IMR-90 (cell line): Measurements from ENCODE around the gene RNF224.

Experiments
- CEBPB ChIP-seq: IDR thresholded peaks from 2 replicates; pipeline ENCODE4 v1.6.1; 2012; ENCODE audit warnings: low read depth, low read length, improper control_type of control experiment
- MAZ ChIP-seq: IDR thresholded peaks from 2 replicates; pipeline ENCODE4 v1.6.1; 2012; ENCODE audit warnings: low read depth, mild to moderate bottlenecking, low read length, improper control_type of control experiment, moderate library complexity, borderline replicate concordance
- MXI1 ChIP-seq: IDR thresholded peaks from 2 replicates; pipeline ENCODE4 v1.6.1; 2012; ENCODE audit warnings: low read depth, mild to moderate bottlenecking, low read length, moderate library complexity, borderline replicate concordance
- POLR2A ChIP-seq: IDR thresholded peaks from 2 replicates; pipeline ENCODE4 v1.6.1; 2012; ENCODE audit warnings: mild to moderate bottlenecking, low read depth, low read length
- RCOR1 ChIP-seq: IDR thresholded peaks from 2 replicates; pipeline ENCODE4 v1.6.1; 2012; ENCODE audit warnings: mild to moderate bottlenecking, low read length, improper control_type of control experiment; ENCODE audit not compliant: insufficient replicate concordance
- TF ChIP-seq, protein P1 (sequence below): conservative IDR thresholded peaks from 2 replicates; pipeline ENCODE4 v1.5.1; 2012; ENCODE audit warnings: mild to moderate bottlenecking, low read depth, low read length, improper control_type of control experiment

DNA sequence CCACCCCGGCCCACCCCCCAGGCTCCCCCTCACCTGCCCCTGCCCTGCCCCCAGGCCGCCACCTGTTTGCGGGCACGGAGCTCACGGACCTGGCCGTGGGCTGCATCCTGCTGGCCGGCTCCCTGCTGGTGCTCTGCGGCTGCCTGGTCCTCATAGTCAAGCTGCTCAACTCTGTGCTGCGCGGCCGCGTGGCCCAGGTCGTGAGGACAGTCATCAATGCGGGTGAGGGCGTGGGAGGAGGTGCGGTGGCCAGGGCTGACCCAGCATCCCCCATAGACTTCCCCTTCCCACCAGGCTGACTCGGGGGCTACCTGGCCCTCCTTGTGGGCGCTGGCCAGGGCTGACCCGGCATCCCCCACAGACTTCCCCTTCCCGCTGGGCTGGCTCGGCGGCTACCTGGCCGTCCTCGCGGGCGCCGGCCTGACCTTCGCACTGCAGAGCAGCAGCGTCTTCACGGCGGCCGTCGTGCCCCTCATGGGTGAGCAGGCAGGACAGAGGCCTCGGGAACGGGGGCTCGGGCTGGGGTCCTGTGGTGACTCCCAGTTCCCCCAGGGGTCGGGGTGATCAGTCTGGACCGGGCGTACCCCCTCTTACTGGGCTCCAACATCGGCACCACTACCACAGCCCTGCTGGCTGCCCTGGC lies 6.9 kb downstream of the RNF224 start:
- TF ChIP-seq, protein P1, sequence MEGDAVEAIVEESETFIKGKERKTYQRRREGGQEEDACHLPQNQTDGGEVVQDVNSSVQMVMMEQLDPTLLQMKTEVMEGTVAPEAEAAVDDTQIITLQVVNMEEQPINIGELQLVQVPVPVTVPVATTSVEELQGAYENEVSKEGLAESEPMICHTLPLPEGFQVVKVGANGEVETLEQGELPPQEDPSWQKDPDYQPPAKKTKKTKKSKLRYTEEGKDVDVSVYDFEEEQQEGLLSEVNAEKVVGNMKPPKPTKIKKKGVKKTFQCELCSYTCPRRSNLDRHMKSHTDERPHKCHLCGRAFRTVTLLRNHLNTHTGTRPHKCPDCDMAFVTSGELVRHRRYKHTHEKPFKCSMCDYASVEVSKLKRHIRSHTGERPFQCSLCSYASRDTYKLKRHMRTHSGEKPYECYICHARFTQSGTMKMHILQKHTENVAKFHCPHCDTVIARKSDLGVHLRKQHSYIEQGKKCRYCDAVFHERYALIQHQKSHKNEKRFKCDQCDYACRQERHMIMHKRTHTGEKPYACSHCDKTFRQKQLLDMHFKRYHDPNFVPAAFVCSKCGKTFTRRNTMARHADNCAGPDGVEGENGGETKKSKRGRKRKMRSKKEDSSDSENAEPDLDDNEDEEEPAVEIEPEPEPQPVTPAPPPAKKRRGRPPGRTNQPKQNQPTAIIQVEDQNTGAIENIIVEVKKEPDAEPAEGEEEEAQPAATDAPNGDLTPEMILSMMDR: no peak
- no peak for TF ChIP-seq CEBPB
- TF ChIP-seq MAZ: no peak
- no peak for TF ChIP-seq POLR2A
- no peak for TF ChIP-seq MXI1
- no peak for TF ChIP-seq RCOR1
